Measurements from ENCODE around the gene SLC25A42. TPM values are rescaled to one million over a fixed set of nuclear protein-coding genes. Genes with fewer than 3 reads are reported as not detected.

Gene SLC25A42
- total and polyA plus RNA-seq, 3 donors from 2014 or later: 14.0 to 14.7 (median 14.3) TPM

DNA sequence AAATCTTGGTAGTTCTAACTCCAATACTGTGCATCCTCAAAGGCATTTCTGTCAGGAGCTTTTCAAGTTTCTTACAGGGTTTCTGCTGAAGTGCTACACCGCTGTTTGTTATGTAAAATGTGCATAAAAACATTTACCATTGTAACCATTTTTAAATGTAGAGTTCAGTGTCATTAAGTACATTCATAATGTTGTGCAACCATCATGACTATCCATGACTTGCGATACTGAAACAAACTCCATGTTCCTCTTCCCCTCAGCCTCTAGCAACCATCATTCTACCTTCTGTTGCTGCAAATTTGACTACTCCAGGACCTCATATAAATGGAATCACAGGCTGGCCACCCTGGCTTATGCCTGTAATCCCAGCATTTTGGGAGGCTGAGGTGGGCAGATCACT lies 14.4 kb upstream of the SLC25A42 start:
- intact Hi-C loops (cut with DNase I; ENCODE audit: low total_unique reads): no loop called here
- H3K36me3 ChIP-seq (ENCODE audit: low read depth, missing control alignments): no peaks in the 10 kb centered on the region

DNA sequence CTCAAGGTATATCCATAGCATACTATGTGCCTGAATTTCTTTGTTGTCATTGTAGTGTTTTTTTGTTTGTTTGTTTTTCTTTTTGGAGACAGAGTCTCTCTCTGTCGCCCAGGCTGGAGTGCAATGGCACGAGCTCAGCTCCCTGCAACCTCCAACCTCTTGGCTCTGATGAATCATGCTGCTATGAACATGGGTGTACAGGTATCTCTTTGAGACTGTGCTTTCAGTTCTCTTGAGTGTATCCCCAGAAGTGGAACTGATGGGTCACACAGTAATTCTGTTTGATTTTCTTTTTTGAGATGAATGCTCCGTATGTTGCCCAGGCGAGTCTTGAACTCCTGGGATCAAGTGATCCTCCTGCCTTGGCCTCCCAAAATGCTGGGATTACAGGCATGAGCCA lies 13.7 kb upstream of the SLC25A42 start:
- WGBS, 2 donors: 93 to 95% methylated on average over 4 of the region's 4 CpGs
- Histone ChIP-seq H3K9me3 (no peaks in the 10 kb centered on the region), H3K4me3 (no peak overlapping the region), H3K27ac (no peak overlapping the region), H3K4me1 (no peaks in the 10 kb centered on the region), H3K36me3 (ENCODE audit: low read depth, missing control alignments) (no peaks in the 10 kb centered on the region), H3K27me3 (no peaks in the 10 kb centered on the region)
- no peak for DNase-seq
- intact Hi-C loops (cut with DNase I; ENCODE audit: low total_unique reads): no loop called here
- TF ChIP-seq, protein P1, sequence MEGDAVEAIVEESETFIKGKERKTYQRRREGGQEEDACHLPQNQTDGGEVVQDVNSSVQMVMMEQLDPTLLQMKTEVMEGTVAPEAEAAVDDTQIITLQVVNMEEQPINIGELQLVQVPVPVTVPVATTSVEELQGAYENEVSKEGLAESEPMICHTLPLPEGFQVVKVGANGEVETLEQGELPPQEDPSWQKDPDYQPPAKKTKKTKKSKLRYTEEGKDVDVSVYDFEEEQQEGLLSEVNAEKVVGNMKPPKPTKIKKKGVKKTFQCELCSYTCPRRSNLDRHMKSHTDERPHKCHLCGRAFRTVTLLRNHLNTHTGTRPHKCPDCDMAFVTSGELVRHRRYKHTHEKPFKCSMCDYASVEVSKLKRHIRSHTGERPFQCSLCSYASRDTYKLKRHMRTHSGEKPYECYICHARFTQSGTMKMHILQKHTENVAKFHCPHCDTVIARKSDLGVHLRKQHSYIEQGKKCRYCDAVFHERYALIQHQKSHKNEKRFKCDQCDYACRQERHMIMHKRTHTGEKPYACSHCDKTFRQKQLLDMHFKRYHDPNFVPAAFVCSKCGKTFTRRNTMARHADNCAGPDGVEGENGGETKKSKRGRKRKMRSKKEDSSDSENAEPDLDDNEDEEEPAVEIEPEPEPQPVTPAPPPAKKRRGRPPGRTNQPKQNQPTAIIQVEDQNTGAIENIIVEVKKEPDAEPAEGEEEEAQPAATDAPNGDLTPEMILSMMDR (IDR thresholded peaks at IDR 0.05): no peak
- TF ChIP-seq POLR2A (IDR thresholded peaks at IDR 0.05): no peak

More for the DNA sequence above, 14.4 kb upstream of the SLC25A42 start:
- Histone ChIP-seq H3K4me3 (no peak overlapping the region), H3K4me1 (no peaks in the 10 kb centered on the region), H3K27ac (no peak overlapping the region), H3K27me3 (no peaks in the 10 kb centered on the region), H3K9me3 (no peaks in the 10 kb centered on the region)
- no peak for DNase-seq
- 94% methylated on average over 2 of the region's 2 CpGs for WGBS, 2 donors
- TF ChIP-seq, protein P1 (IDR thresholded peaks at IDR 0.05): no peak
- no peak for TF ChIP-seq POLR2A (IDR thresholded peaks at IDR 0.05)

DNA sequence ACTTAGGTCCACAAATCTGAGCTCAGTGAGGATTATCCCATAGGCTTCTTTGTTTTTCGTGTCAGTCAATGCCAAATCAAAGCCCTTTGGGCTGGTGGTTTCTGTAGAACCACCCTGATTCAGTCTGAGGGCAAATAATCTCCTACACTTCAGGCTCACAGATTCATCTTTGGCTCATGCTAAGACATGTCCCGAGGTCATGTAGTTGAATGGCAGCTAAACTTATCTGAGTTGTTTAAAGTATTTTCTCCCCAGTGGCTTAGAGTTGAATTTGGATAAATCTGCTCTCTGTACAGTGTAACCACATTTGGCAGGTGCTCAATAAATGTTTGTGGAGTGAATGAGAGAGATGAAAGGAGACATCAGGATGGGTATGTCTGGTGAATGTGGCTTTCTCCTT lies 13.1 kb upstream of the SLC25A42 start:
- H3K9me3 ChIP-seq: no peaks in the 10 kb centered on the region
- no peak overlapping the region for H3K4me3 ChIP-seq
- H3K4me1 ChIP-seq: no peaks in the 10 kb centered on the region
- no peaks in the 10 kb centered on the region for H3K36me3 ChIP-seq (ENCODE audit: low read depth, missing control alignments)
- no peak for DNase-seq
- TF ChIP-seq, protein P1 (IDR thresholded peaks at IDR 0.05): no peak
- TF ChIP-seq POLR2A (IDR thresholded peaks at IDR 0.05): no peak
- no peak overlapping the region for H3K27ac ChIP-seq
- intact Hi-C loops (cut with DNase I; ENCODE audit: low total_unique reads): no loop called here
- no peaks in the 10 kb centered on the region for H3K27me3 ChIP-seq
- WGBS, 2 donors: 94 to 97% methylated on average over 2 of the region's 2 CpGs

DNA sequence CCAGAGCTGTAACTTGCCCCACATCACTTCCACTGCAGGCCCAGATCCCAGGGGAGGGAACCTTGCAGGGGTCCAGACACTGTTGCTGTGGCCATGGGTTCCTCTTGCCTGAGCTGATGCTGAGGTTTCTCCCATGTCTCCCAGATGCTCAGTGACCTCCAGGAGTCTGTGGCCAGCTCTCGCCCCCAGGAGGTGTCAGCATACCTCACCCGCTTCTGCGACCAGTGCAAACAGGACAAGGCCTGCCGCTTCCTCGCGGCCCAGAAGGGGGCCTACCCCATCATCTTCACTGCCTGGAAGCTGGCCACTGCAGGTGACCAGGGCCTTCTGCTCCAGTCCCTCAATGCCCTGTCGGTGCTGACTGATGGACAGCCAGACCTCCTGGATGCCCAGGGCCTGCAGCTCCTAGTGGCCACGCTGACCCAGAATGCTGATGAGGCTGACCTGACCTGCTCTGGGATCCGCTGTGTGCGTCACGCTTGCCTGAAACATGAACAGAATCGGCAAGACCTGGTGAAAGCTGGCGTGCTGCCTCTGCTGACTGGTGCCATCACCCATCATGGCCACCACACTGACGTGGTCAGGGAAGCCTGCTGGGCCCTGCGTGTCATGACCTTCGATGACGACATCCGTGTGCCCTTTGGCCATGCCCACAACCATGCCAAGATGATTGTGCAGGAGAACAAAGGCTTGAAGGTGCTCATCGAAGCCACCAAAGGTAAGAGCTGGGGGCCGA lies 12.1 kb upstream of the SLC25A42 start:
- no peak for DNase-seq
- intact Hi-C loops (cut with DNase I; ENCODE audit: low total_unique reads): no loop called here
- H3K36me3 ChIP-seq (ENCODE audit: low read depth, missing control alignments): no peaks in the 10 kb centered on the region
- no peaks in the 10 kb centered on the region for H3K9me3 ChIP-seq
- TF ChIP-seq, protein P1 (IDR thresholded peaks at IDR 0.05): no peak
- no peak for TF ChIP-seq POLR2A (IDR thresholded peaks at IDR 0.05)
- H3K27ac ChIP-seq: no peak overlapping the region
- H3K4me1 ChIP-seq: no peaks in the 10 kb centered on the region
- 93 to 100% methylated on average over 2 to 15 of the region's 20 CpGs for WGBS, 2 donors
- H3K4me3 ChIP-seq: no peak overlapping the region
- no peaks in the 10 kb centered on the region for H3K27me3 ChIP-seq

DNA sequence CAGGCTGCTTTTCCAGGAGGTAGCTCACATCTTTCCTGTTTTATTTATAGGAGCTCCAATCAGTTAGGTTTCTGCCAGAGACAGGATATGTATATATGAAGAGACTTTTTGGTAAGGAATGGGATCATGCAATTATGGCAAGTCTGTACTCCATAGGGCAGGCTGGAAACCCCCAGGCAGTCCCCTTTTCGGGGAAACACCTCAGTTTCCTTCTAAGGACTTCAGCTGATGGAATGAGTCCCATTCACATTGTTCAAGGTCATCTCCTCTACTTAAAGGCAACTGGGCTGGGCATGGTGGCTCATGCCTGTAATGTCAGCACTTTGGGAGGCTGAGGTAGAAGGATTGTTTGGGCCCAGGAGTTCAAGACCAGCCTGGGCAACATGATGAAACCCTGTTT lies 10.9 kb upstream of the SLC25A42 start:
- no peak for DNase-seq
- Histone ChIP-seq H3K27ac (no peak overlapping the region), H3K27me3 (no peaks in the 10 kb centered on the region), H3K9me3 (no peaks in the 10 kb centered on the region), H3K36me3 (ENCODE audit: low read depth, missing control alignments) (no peaks in the 10 kb centered on the region), H3K4me3 (no peak overlapping the region), H3K4me1 (no peaks in the 10 kb centered on the region)
- 58 to 74% methylated on average over 1 of the region's 1 CpG for WGBS, 2 donors
- intact Hi-C loops (cut with DNase I; ENCODE audit: low total_unique reads): no loop called here
- TF ChIP-seq, protein P1 (IDR thresholded peaks at IDR 0.05): no peak
- TF ChIP-seq POLR2A (IDR thresholded peaks at IDR 0.05): no peak
